Measurements from ENCODE around the gene KPNA6.
A peak's percentile ranks its signal among the peaks of the same experiment; 100 is the strongest.
"Not testable (repeated sequence)": the region's sequence is repeated elsewhere in the genome, so short reads cannot be mapped to it uniquely, and the experiment has no call there.

KPNA6 gene

GRCh38 chr1:32107742-32108661 is at the start of gene KPNA6:
KPNA6 (plus strand) TSS chr1:32108056; CDS start chr1:32108131, 75 bp downstream.
- DNase-seq: peak; percentile 93

GRCh38 chr1:32060914-32061313 is 46.9 kb upstream of the KPNA6 start:
- DNase-seq: no peak

GRCh38 chr1:32062867-32063230 is 45.0 kb upstream of the KPNA6 start:
- no peak for DNase-seq

- peak; percentile 57 for DNase-seq
Observed at GRCh38 chr1:32063261-32063681, 44.6 kb upstream of the KPNA6 start.

- DNase-seq: not testable (repeated sequence)
Observed at GRCh38 chr1:32065613-32066488, 42.0 kb upstream of the KPNA6 start.

- DNase-seq: no peak
Observed at GRCh38 chr1:32066489-32066873, 41.4 kb upstream of the KPNA6 start.

GRCh38 chr1:32068957-32069588 is 38.8 kb upstream of the KPNA6 start:
- no peak for DNase-seq

GRCh38 chr1:32071758-32072621 is 35.9 kb upstream of the KPNA6 start:
- DNase-seq: no peak

GRCh38 chr1:32072622-32073298 is 35.1 kb upstream of the KPNA6 start, which contains the start of gene TMEM39B:
TMEM39B (plus strand) TSS chr1:32072939; CDS start chr1:32073048, 109 bp downstream.
- peak; percentile 98 for DNase-seq

GRCh38 chr1:32073299-32074229 is 34.3 kb upstream of the KPNA6 start:
- DNase-seq: peak; percentile 89

- no peak for DNase-seq
Observed at GRCh38 chr1:32074841-32075240, 33.0 kb upstream of the KPNA6 start.

GRCh38 chr1:32077451-32077850 is 30.4 kb upstream of the KPNA6 start:
- DNase-seq: no peak

GRCh38 chr1:32082022-32082421 is 25.8 kb upstream of the KPNA6 start:
- no peak for DNase-seq

- DNase-seq: not testable (repeated sequence)
Observed at GRCh38 chr1:32086381-32086780, 21.5 kb upstream of the KPNA6 start.

- no peak for DNase-seq
Observed at GRCh38 chr1:32091176-32091575, 16.7 kb upstream of the KPNA6 start.

GRCh38 chr1:32091591-32091990 is 16.3 kb upstream of the KPNA6 start:
- no peak for DNase-seq

- DNase-seq: no peak
Observed at GRCh38 chr1:32094746-32095521, 12.9 kb upstream of the KPNA6 start.

- no peak for DNase-seq
Observed at GRCh38 chr1:32099426-32099825, 8.4 kb upstream of the KPNA6 start.

GRCh38 chr1:32100359-32100758 is 7.5 kb upstream of the KPNA6 start:
- no peak for DNase-seq

All from COR-L47 (cell line).